Activated CD8-positive, alpha-beta T cell treated with anti-CD3 and anti-CD28 coated beads, Interleukin-2, amount 10 ng/mL, durations not matched to agents 7 days and 5 days (primary cell): ENCODE data around the gene GPR132. TPM values are rescaled to one million over a fixed set of nuclear protein-coding genes. Genes with fewer than 3 reads are reported as not detected.
A peak's percentile ranks its signal among the peaks of the same experiment; 100 is the strongest.

Experiments used
- ATAC-seq: fragments of 150-1000 bp; cut with Tn5 transposase; one replicate; pipeline ENCODE4 v1.10.0; 2021; ENCODE audit warnings: moderate library complexity
- CTCF ChIA-PET: fragments of 350-600 bp; sonication (Branson Sonifier 250); formaldehyde crosslinking; loops from one replicate; lab custom pipeline; 2021; ENCODE audit warnings: antibody characterized with exemption; lab: Charles Lee
- POLR2A ChIA-PET: fragments of 350-600 bp; sonication (Branson Sonifier 250); formaldehyde crosslinking; loops from one replicate; lab custom pipeline; 2021; ENCODE audit warnings: antibody characterized with exemption; lab: Charles Lee
- DNase-seq: peaks from one replicate; pipeline ENCODE4 v3.0.0-alpha.2; 2020
- H3K27ac Mint-ChIP-seq: one replicate; pipeline ENCODE4 v1.8.0; 2021; ENCODE audit warnings: mild to moderate bottlenecking, mixed read lengths
- H3K27me3 Mint-ChIP-seq: one replicate; pipeline ENCODE4 v1.8.0; 2021; ENCODE audit warnings: low read depth, mixed read lengths
- H3K36me3 Mint-ChIP-seq: one replicate; pipeline ENCODE4 v1.8.0; 2021; ENCODE audit warnings: low read depth, mixed read lengths
- H3K4me1 Mint-ChIP-seq: one replicate; pipeline ENCODE4 v1.8.0; 2021; ENCODE audit warnings: low read depth, mixed read lengths
- H3K4me3 Mint-ChIP-seq: one replicate; pipeline ENCODE4 v1.8.0; 2021; ENCODE audit warnings: mild to moderate bottlenecking, mixed read lengths
- H3K9me3 Mint-ChIP-seq: one replicate; pipeline ENCODE4 v1.8.0; 2022; ENCODE audit warnings: mixed read lengths; ENCODE audit not compliant: insufficient read depth
- total RNA-seq, 2 experiments: library from RNA; stranded (reverse); gene quantifications; one replicate each; pipeline ENCODE4 v1.2.3, GENCODE V29; 2021

The GPR132 gene
- total RNA-seq, 2 experiments from 2014 or later, result 35.7 to 40.4 TPM

DNA sequence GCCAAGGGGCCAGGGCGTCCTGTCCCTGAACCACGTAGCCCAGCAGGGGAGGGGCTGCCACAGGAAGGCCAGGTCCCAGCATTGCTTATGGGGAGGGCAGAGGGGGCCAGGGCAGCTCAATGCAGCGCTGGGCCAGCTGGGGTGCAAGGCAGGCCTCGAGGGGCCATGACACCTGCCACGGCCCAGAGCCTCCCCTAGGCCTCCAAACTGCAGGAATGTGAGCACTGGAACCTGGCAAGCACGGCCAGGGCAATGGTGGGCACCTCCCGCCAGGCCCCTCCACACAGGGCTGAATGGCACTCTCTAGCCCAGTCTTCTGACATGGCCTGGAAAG, 32.5 kb upstream of the GPR132 start:
- ATAC-seq (no peak), DNase-seq (no peak)
- Mint-ChIP-seq H3K27me3 (peaks cover 18% of the 10 kb centered on the region), H3K4me3 (no peak overlapping the region), H3K9me3 (no peaks in the 10 kb centered on the region), H3K36me3 (no peaks in the 10 kb centered on the region), H3K27ac (no peak overlapping the region), H3K4me1 (peaks cover 8% of the 10 kb centered on the region)
- CTCF ChIA-PET, result no interaction called here
- POLR2A ChIA-PET, result no interaction called here

DNA sequence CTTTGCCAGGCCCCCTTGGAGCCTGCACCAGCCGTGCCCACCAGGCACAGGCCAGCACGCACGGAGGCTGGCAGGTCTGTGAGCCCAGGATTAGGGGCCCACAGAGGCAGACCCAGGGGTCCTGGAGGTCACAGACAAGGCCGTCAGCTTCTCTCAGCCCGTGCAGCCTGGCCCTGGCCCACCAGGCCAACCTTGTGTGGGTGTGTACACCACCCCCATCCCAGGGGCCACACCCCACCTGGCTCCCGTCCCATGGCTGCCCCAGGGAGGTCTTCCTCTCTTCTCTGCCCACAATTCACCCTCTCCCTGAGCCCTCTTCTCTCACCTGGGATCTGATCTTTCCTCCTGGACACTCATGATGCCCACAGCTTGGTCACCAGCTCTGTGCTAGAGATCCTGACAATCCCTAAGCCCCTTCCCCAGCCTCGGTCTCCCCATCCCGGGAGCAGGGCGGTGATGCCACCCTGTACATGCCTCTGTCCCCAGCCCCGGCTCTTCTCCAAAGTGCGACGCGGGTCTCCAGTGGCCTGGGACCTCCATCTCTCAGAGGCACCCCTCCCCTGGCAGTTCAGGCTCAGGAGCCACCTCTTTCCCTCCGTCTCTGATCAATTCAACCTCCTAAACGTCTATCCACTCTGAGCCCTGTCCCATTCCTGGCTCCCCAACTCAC, 31.1 kb upstream of the GPR132 start:
- DNase-seq (no peak), ATAC-seq (no peak)
- Mint-ChIP-seq H3K4me1 (peaks cover 13% of the 10 kb centered on the region), H3K4me3 (no peak overlapping the region), H3K36me3 (no peaks in the 10 kb centered on the region), H3K27me3 (peaks cover 11% of the 10 kb centered on the region), H3K9me3 (no peaks in the 10 kb centered on the region), H3K27ac (no peak overlapping the region)
- ChIA-PET CTCF (interaction anchor here (1.4 kb wide), 1 partner anchor 185 kb away, joined by 3 read pairs; no protein-coding TSS in a partner anchor), POLR2A (no interaction called here)

DNA sequence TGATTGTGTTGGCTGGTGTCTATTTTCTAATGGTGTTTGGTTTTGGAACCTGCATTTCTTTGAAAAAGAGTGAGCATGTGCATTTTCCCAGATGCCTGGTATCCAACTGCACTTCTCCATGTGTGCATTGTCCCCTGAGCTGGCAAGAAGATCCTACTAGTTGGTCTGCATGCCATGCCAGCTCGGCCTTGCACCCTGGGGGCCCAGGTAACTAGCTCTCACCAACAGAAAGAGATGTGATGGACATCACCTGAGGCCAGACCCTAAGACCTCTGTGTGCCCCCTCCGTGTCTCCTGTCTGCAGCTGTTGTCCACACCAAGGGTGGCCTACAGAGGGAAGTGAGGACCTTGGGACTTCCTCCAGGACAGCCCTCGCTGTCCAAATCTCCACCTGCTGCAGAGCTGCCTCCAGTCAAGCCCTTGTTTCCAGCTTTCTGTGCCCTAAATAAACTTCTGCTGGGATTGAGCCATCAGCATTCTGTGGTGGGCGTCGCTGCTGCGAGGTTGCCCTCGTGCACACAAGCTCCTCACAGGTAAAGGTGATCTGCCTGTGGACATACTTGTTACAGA, 30.1 kb upstream of the GPR132 start:
- POLR2A ChIA-PET, result no interaction called here
- no peak overlapping the region for H3K4me3 Mint-ChIP-seq
- CTCF ChIA-PET, result interaction anchor here (1.2 to 1.4 kb wide), 2 partner anchors 95 to 186 kb away, joined by 3 read pairs; no protein-coding TSS in a partner anchor
- H3K9me3 Mint-ChIP-seq, result no peaks in the 10 kb centered on the region
- H3K27ac Mint-ChIP-seq, result no peak overlapping the region
- DNase-seq (no peak), ATAC-seq (no peak)
- peaks cover 19% of the 10 kb centered on the region for H3K4me1 Mint-ChIP-seq
- H3K36me3 Mint-ChIP-seq, result no peaks in the 10 kb centered on the region
- peaks cover 11% of the 10 kb centered on the region for H3K27me3 Mint-ChIP-seq

DNA sequence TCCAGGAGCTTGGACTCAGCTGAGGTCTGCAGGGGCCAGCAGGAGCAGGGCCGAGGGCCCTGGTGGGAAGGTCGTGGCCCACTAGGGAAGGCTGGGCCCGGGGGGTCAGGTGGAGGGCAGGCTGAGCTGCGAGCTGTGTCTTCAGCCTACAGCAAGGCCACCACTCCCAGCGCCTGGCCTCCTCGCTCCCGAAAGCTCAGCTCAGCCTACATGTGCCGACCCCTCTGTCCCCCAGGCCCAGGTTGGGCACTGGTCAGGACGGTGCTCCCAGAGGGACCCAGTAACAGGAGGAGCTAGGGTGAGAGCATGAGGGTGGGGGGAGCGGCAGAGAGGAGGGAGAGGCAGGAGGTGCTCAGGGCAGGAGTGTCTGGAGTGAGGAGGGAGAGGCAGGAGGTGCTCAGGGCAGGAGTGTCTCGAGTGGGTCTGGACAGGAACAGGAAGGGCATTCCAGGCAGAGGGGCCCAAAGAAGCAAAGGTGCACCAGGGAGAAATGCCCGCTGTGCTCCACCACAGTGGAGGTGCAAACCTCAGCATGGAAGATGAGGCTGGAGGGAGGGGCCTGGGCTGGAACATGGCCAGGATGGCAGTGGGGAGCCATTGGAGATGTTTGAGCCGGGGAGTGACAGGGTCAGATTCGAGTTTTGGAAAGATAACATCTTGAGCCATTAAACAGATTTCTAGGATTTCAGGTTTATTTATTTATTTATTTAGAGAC, 29.1 kb upstream of the GPR132 start:
- Mint-ChIP-seq H3K27me3 (peaks cover 7% of the 10 kb centered on the region), H3K9me3 (no peaks in the 10 kb centered on the region), H3K36me3 (no peaks in the 10 kb centered on the region), H3K4me3 (peak overlapping the region; percentile 70), H3K4me1 (peaks cover 19% of the 10 kb centered on the region), H3K27ac (peak overlapping the region; percentile 34)
- POLR2A ChIA-PET, result interaction anchor here (0.5 to 0.7 kb wide), 2 partner anchors 32 to 189 kb away, joined by 4 read pairs; no protein-coding TSS in a partner anchor
- CTCF ChIA-PET, result interaction anchor here (0.7 to 1.2 kb wide), 3 partner anchors 38 to 258 kb away, joined by 3 read pairs; no protein-coding TSS in a partner anchor
- no peak for ATAC-seq
- DNase-seq, result no peak

DNA sequence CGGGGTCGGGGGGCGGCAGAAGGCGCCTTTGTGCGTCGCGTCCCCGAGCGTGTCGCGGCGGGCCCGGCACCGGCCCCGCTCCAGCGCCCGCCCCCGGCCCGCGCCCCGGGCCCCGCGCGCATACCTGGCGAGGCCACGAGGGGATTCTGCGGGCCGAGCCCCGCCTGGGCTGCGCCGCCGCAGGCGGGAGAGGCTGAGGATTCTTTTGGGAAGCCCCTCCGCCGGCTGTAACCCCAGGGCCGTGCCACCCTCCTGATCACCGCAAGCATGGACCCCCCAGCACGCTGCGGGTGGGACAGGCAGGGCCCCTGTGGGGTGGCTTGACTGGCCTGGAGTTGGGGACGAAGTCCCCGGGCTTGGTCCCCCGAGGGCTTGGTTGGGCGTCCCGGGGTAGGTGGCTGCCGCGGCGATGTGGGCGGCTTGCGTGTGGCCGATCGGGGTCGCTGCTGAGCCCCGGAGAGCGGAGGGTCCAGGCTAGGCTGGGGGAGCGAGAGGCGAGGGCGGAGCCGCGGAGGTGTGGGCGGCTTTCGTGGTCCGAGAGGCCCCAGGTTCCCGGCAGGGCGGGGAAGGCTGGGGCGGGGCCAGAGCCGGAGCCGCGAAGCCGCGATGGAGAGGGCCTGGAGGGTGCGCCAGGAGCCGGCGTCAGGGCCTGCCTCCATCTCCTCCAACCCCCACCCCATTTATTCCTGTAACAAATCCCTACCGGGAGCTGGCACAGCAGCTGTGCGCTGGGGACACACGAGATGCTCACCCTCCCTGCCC, 28.4 kb upstream of the GPR132 start:
- ChIA-PET POLR2A (interaction anchor here (0.7 kb wide), 1 partner anchor 31 kb away, joined by 4 read pairs; no protein-coding TSS in a partner anchor), CTCF (interaction anchor here (0.7 kb wide), 1 partner anchor 38 kb away, joined by 3 read pairs; no protein-coding TSS in a partner anchor)
- DNase-seq, result peak; percentile 80
- peaks cover 8% of the 10 kb centered on the region for H3K27me3 Mint-ChIP-seq
- H3K36me3 Mint-ChIP-seq, result no peaks in the 10 kb centered on the region
- peaks cover 19% of the 10 kb centered on the region for H3K4me1 Mint-ChIP-seq
- peak overlapping the region; percentile 61 for H3K27ac Mint-ChIP-seq
- peak overlapping the region; percentile 70 for H3K4me3 Mint-ChIP-seq
- peak; percentile 73 for ATAC-seq
- no peaks in the 10 kb centered on the region for H3K9me3 Mint-ChIP-seq

DNA sequence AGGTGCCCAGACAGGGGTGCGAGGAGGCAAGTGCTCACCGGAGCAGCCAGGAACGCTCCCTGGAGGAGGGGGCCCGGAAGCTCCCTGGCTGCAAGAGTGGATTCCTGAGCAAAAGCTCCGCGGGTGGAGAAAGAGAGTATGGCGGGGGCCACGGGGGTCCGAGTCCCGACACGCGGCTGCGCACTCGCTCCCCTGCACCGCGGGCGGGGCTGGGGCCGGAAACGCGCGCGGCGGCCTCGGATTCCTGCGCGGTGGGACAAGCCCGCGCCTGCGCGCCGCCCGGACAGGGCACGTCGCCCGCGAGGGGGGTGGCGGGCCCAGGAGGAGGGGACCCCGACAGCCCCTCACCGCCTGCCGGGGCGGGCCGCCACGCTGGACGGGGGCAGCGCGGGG, 27.8 kb upstream of the GPR132 start:
- DNase-seq (peak; percentile 72), ATAC-seq (peak; percentile 52)
- peaks cover 11% of the 10 kb centered on the region for H3K27me3 Mint-ChIP-seq
- H3K36me3 Mint-ChIP-seq, result no peaks in the 10 kb centered on the region
- POLR2A ChIA-PET, result no interaction called here
- CTCF ChIA-PET, result interaction anchor here (1.8 kb wide), 1 partner anchor 259 kb away, joined by 5 read pairs; no protein-coding TSS in a partner anchor
- H3K9me3 Mint-ChIP-seq, result no peaks in the 10 kb centered on the region
- H3K27ac Mint-ChIP-seq, result peak overlapping the region; percentile 82
- peaks cover 19% of the 10 kb centered on the region for H3K4me1 Mint-ChIP-seq
- H3K4me3 Mint-ChIP-seq, result peak overlapping the region; percentile 80

DNA sequence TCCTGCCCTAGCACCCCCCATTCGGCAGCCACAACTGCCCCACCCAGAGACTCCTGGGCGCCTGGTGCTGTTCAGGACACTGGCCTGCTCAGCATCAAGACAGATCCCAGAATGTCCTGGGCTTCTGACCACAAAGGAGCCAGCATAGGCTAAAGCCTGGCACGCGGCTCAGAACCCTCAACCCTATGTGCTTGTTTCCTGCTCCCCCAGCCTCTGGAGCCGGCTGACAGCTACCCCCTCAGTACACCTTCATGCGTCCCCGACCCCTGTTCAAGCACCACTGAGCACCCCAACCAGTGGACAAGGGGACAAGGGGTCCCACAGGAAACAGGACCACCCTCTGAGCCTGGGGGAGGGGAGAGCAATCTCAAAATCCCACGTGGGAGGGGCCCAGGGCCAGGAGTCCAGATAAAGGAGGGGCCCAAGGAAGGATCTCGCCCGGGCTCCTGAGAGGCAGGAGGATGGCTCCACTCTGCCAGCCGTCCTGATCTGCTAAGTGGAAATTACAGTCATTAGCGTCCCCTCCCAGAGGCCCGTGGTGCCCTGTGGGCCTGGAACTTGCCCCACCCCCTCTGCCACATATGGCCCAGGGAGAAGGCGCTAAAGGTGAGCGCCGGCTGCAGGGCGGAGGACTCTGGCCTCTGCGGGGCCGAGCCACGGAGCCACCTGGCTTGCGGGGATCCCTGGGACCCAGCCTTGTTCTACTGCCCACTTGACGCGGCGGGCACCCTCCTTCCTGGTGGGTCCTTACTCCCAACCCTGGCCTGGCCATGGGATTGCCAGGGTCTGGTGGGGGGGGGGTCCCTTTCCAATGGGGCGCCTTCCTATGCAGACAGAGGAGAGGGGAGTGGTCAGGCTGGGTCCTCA, 27.2 kb upstream of the GPR132 start:
- ChIA-PET POLR2A (no interaction called here), CTCF (interaction anchor here (1.0 to 1.8 kb wide), 2 partner anchors 260 to 329 kb away, joined by 3 to 5 read pairs; no protein-coding TSS in a partner anchor)
- no peaks in the 10 kb centered on the region for H3K36me3 Mint-ChIP-seq
- H3K27me3 Mint-ChIP-seq, result peaks cover 13% of the 10 kb centered on the region
- no peak for DNase-seq
- peaks cover 22% of the 10 kb centered on the region for H3K4me1 Mint-ChIP-seq
- peak overlapping the region; percentile 80 for H3K4me3 Mint-ChIP-seq
- ATAC-seq, result no peak
- H3K27ac Mint-ChIP-seq, result peak overlapping the region; percentile 82
- no peaks in the 10 kb centered on the region for H3K9me3 Mint-ChIP-seq

DNA sequence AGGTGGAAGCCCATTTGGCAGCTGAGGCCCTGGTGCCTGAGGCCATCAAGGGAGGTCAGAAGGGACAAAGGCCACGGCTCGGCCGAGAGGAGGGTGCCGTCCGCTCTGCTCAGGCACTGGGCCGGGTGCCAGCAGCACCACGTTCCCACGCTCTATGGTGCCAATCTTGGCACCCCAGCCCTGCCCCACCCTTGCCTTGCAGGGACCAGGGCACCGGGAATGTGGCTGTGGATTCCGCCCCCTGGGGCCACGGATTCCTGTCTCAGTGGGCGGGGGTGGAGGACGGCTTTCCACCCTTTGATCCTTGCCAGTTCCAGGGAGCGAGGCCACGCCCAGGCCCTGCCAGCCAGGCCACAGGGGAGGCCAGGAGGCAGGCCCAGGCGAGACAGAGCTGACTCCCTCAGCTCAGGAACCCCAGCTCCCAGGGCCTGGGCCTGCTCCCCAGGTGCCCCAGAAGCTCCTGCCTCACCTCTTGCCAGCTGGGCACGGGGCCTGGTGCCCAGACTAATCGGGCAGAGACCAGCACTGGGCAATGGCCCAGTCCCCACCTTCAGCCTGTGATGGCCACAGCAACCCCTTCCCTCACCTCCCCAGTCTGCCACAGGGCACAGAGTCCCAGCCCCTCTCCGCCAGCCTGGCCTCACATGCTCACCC, 26.4 kb upstream of the GPR132 start:
- H3K4me1 Mint-ChIP-seq, result peaks cover 27% of the 10 kb centered on the region
- DNase-seq (no peak), ATAC-seq (no peak)
- H3K9me3 Mint-ChIP-seq, result no peaks in the 10 kb centered on the region
- H3K36me3 Mint-ChIP-seq, result no peaks in the 10 kb centered on the region
- H3K27ac Mint-ChIP-seq, result no peak overlapping the region
- peaks cover 13% of the 10 kb centered on the region for H3K27me3 Mint-ChIP-seq
- CTCF ChIA-PET, result interaction anchor here (1.0 to 7.7 kb wide), 10 partner anchors 10 to 330 kb away, joined by 3 to 134 read pairs (median 6); partner anchors contain the start of gene GPR132
- POLR2A ChIA-PET, result no interaction called here
- no peak overlapping the region for H3K4me3 Mint-ChIP-seq

DNA sequence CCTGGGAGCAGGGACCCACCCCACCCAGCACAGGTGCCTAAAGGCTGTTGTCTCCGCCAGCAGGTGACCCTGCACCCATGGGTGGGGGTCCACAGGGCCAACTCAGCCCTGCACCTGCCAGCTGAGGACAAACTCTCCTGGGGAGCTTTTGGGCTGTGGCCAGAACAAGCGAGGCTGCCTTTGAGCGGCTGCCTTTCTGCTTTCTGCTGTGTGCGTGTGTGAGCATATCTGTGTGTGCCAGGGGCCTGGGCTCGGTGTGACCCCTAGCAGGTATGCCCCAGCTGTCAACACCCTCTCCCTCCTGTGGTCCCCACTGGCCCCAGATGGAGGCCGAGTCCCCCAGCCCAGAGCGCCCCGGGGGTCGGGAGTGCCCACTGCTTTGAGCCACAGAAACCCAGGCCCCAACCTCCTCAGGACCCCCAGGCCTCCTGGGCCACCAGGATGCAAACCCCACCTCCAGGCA, 25.9 kb upstream of the GPR132 start:
- Mint-ChIP-seq H3K9me3 (no peaks in the 10 kb centered on the region), H3K27me3 (peaks cover 13% of the 10 kb centered on the region), H3K4me3 (no peak overlapping the region), H3K4me1 (peaks cover 33% of the 10 kb centered on the region), H3K36me3 (no peaks in the 10 kb centered on the region), H3K27ac (no peak overlapping the region)
- CTCF ChIA-PET, result interaction anchor here (1.0 to 7.7 kb wide), 18 partner anchors 9 to 331 kb away, joined by 3 to 134 read pairs (median 5); partner anchors contain the start of genes BRF1 and GPR132
- DNase-seq (peak; percentile 21), ATAC-seq (no peak)
- POLR2A ChIA-PET, result no interaction called here

DNA sequence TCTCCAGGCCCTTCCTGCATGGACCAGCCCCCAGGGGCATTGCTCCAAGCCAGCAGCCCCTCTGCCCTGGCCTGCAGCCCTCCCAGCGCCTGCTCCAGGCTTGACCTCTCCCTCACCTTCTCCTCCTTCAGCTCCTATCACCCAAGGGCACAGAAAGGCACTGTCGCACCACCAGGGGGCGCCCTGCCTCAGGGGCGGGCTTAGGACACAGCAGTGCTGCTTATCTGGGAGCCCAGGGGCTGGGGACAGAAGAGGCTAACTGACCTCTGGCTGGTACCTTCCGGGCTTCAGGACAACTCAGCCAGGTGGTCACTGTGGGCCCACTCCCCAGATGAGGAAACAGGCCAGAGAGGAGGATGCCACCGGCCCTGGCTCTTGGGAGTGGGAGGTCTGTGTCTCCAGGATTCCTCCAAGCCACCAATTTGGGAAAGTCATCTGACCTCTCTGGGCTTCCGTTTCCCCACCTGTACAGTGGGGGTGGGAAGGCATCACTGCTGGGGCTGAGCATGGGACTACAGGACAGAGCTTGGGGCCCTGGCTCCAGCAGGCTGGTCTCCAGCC, 25.3 kb upstream of the GPR132 start:
- POLR2A ChIA-PET, result interaction anchor here (0.7 kb wide), 1 partner anchor 25 kb away, joined by 4 read pairs; the partner anchor contains the start of gene GPR132
- DNase-seq (peak; percentile 91), ATAC-seq (peak; percentile 47)
- Mint-ChIP-seq H3K4me1 (peaks cover 38% of the 10 kb centered on the region), H3K27me3 (peaks cover 10% of the 10 kb centered on the region), H3K4me3 (no peak overlapping the region), H3K9me3 (no peaks in the 10 kb centered on the region), H3K27ac (peak overlapping the region; percentile 55), H3K36me3 (no peaks in the 10 kb centered on the region)
- CTCF ChIA-PET, result interaction anchor here (0.6 to 7.7 kb wide), 25 partner anchors 9 to 263 kb away, joined by 3 to 134 read pairs (median 4); partner anchors contain the start of genes BRF1, CLBA1 and GPR132
